ENCODE data around the gene RBM26. TPM values are rescaled to one million over a fixed set of nuclear protein-coding genes. Genes with fewer than 3 reads are reported as not detected.
A peak's percentile ranks its signal among the peaks of the same experiment; 100 is the strongest.

Gene RBM26
- total RNA-seq, 2 experiments from 2014 or later: 65.2 to 66.0 TPM

- no peaks in the 10 kb centered on the region for H3K27me3 Mint-ChIP-seq
- peaks cover 2% of the 10 kb centered on the region for H3K36me3 Mint-ChIP-seq
- H3K9me3 Mint-ChIP-seq (ENCODE audit: low read depth): no peaks in the 10 kb centered on the region
- no peak for DNase-seq
- no peak for ATAC-seq
- CTCF ChIA-PET: no interaction called here
- H3K27ac Mint-ChIP-seq: no peak overlapping the region
- H3K4me1 Mint-ChIP-seq: no peaks in the 10 kb centered on the region
- H3K4me3 Mint-ChIP-seq: no peak overlapping the region
Measured at GRCh38 chr13:79439275-79439674, 33.2 kb upstream of the RBM26 start.

- ATAC-seq (no peak), DNase-seq (no peak)
- CTCF ChIA-PET: no interaction called here
- H3K9me3 Mint-ChIP-seq (ENCODE audit: low read depth): peaks cover 2% of the 10 kb centered on the region
- peaks cover 9% of the 10 kb centered on the region for H3K36me3 Mint-ChIP-seq
- no peak overlapping the region for H3K27ac Mint-ChIP-seq
- H3K4me1 Mint-ChIP-seq: no peaks in the 10 kb centered on the region
- no peaks in the 10 kb centered on the region for H3K27me3 Mint-ChIP-seq
- no peak overlapping the region for H3K4me3 Mint-ChIP-seq
Measured at GRCh38 chr13:79435561-79435990, 29.5 kb upstream of the RBM26 start.

GRCh38 chr13:79434556-79434955 is 28.5 kb upstream of the RBM26 start:
- H3K4me3 Mint-ChIP-seq: no peak overlapping the region
- no peaks in the 10 kb centered on the region for H3K27me3 Mint-ChIP-seq
- H3K9me3 Mint-ChIP-seq (ENCODE audit: low read depth): peaks cover 2% of the 10 kb centered on the region
- H3K27ac Mint-ChIP-seq: no peak overlapping the region
- CTCF ChIA-PET: interaction anchor here (1.0 to 3.7 kb wide), 2 partner anchors 11 to 19 kb away, joined by 3 to 17 read pairs; no protein-coding TSS in a partner anchor
- ATAC-seq (no peak), DNase-seq (no peak)
- H3K4me1 Mint-ChIP-seq: no peaks in the 10 kb centered on the region
- H3K36me3 Mint-ChIP-seq: peaks cover 13% of the 10 kb centered on the region

GRCh38 chr13:79432992-79433391 is 26.9 kb upstream of the RBM26 start:
- Mint-ChIP-seq H3K4me3 (no peak overlapping the region), H3K4me1 (peaks cover 2% of the 10 kb centered on the region), H3K27me3 (no peaks in the 10 kb centered on the region), H3K27ac (no peak overlapping the region), H3K9me3 (ENCODE audit: low read depth) (peaks cover 2% of the 10 kb centered on the region), H3K36me3 (peaks cover 14% of the 10 kb centered on the region)
- ATAC-seq: no peak
- DNase-seq: no peak
- CTCF ChIA-PET: interaction anchor here (1.2 to 3.7 kb wide), 3 partner anchors 9 to 107 kb away, joined by 3 to 17 read pairs (median 5); no protein-coding TSS in a partner anchor

GRCh38 chr13:79432086-79432485 is 26.0 kb upstream of the RBM26 start:
- H3K9me3 Mint-ChIP-seq (ENCODE audit: low read depth): peaks cover 2% of the 10 kb centered on the region
- DNase-seq (no peak), ATAC-seq (no peak)
- CTCF ChIA-PET: interaction anchor here (1.2 to 3.7 kb wide), 2 partner anchors 8 to 10 kb away, joined by 3 to 17 read pairs; no protein-coding TSS in a partner anchor
- peaks cover 4% of the 10 kb centered on the region for H3K4me1 Mint-ChIP-seq
- no peak overlapping the region for H3K4me3 Mint-ChIP-seq
- no peak overlapping the region for H3K27ac Mint-ChIP-seq
- peaks cover 14% of the 10 kb centered on the region for H3K36me3 Mint-ChIP-seq
- no peaks in the 10 kb centered on the region for H3K27me3 Mint-ChIP-seq

GRCh38 chr13:79429309-79429708 is 23.3 kb upstream of the RBM26 start:
- Mint-ChIP-seq H3K27ac (no peak overlapping the region), H3K4me1 (peaks cover 11% of the 10 kb centered on the region), H3K27me3 (no peaks in the 10 kb centered on the region), H3K4me3 (no peak overlapping the region), H3K36me3 (peaks cover 15% of the 10 kb centered on the region), H3K9me3 (ENCODE audit: low read depth) (peaks cover 2% of the 10 kb centered on the region)
- no peak for DNase-seq
- CTCF ChIA-PET: interaction anchor here (1.1 kb wide), 1 partner anchor 112 kb away, joined by 3 read pairs; no protein-coding TSS in a partner anchor
- ATAC-seq: no peak

- Mint-ChIP-seq H3K27me3 (no peaks in the 10 kb centered on the region), H3K4me1 (peaks cover 11% of the 10 kb centered on the region), H3K4me3 (no peak overlapping the region), H3K36me3 (peaks cover 15% of the 10 kb centered on the region), H3K9me3 (ENCODE audit: low read depth) (no peaks in the 10 kb centered on the region), H3K27ac (no peak overlapping the region)
- ATAC-seq: no peak
- CTCF ChIA-PET: interaction anchor here (0.6 to 6.3 kb wide), 3 partner anchors 11 to 111 kb away, joined by 3 to 129 read pairs (median 3); partner anchors contain the start of gene NDFIP2
- no peak for DNase-seq
Measured at GRCh38 chr13:79427883-79428282, 21.8 kb upstream of the RBM26 start.

GRCh38 chr13:79427265-79427664 is 21.2 kb upstream of the RBM26 start:
- H3K27ac Mint-ChIP-seq: no peak overlapping the region
- no peak for ATAC-seq
- peaks cover 11% of the 10 kb centered on the region for H3K4me1 Mint-ChIP-seq

GRCh38 chr13:79423801-79424642 is 18.0 kb upstream of the RBM26 start:
- Mint-ChIP-seq H3K9me3 (ENCODE audit: low read depth) (no peaks in the 10 kb centered on the region), H3K4me3 (no peak overlapping the region), H3K27me3 (no peaks in the 10 kb centered on the region), H3K4me1 (peaks cover 11% of the 10 kb centered on the region), H3K36me3 (peaks cover 4% of the 10 kb centered on the region), H3K27ac (no peak overlapping the region)
- CTCF ChIA-PET: interaction anchor here (0.7 to 6.3 kb wide), 38 partner anchors 9 to 131 kb away, joined by 3 to 129 read pairs (median 6); partner anchors contain the start of genes NDFIP2 and RBM26
- DNase-seq: no peak
- peak; percentile 66 for ATAC-seq

More at GRCh38 chr13:79427265-79427664, 21.2 kb upstream of the RBM26 start:
- peaks cover 13% of the 10 kb centered on the region for H3K36me3 Mint-ChIP-seq
- H3K27me3 Mint-ChIP-seq: no peaks in the 10 kb centered on the region
- no peak overlapping the region for H3K4me3 Mint-ChIP-seq
- DNase-seq: no peak
- CTCF ChIA-PET: interaction anchor here (0.6 to 6.3 kb wide), 3 partner anchors 54 to 112 kb away, joined by 3 to 129 read pairs (median 4); partner anchors contain the start of gene NDFIP2
- no peaks in the 10 kb centered on the region for H3K9me3 Mint-ChIP-seq (ENCODE audit: low read depth)

- no peak overlapping the region for H3K4me3 Mint-ChIP-seq
- peaks cover 11% of the 10 kb centered on the region for H3K4me1 Mint-ChIP-seq
- no peak for ATAC-seq
- H3K36me3 Mint-ChIP-seq: peaks cover 3% of the 10 kb centered on the region
- no peaks in the 10 kb centered on the region for H3K9me3 Mint-ChIP-seq (ENCODE audit: low read depth)
- CTCF ChIA-PET: interaction anchor here (1.0 to 6.3 kb wide), 26 partner anchors 9 to 127 kb away, joined by 3 to 129 read pairs (median 9); partner anchors contain the start of genes NDFIP2 and RBM26
- no peaks in the 10 kb centered on the region for H3K27me3 Mint-ChIP-seq
- no peak overlapping the region for H3K27ac Mint-ChIP-seq
- DNase-seq: no peak
Measured at GRCh38 chr13:79423340-79423739, 17.3 kb upstream of the RBM26 start.

GRCh38 chr13:79419365-79419764 is 13.3 kb upstream of the RBM26 start:
- Mint-ChIP-seq H3K4me3 (no peak overlapping the region), H3K27ac (no peak overlapping the region), H3K36me3 (peaks cover 2% of the 10 kb centered on the region)

GRCh38 chr13:79417741-79418140 is 11.7 kb upstream of the RBM26 start:
- CTCF ChIA-PET: interaction anchor here (2.1 kb wide), 1 partner anchor 123 kb away, joined by 6 read pairs; no protein-coding TSS in a partner anchor
- H3K36me3 Mint-ChIP-seq: peaks cover 3% of the 10 kb centered on the region
- H3K4me3 Mint-ChIP-seq: no peak overlapping the region
- DNase-seq: no peak
- H3K27ac Mint-ChIP-seq: no peak overlapping the region
- no peak for ATAC-seq
- H3K9me3 Mint-ChIP-seq (ENCODE audit: low read depth): no peaks in the 10 kb centered on the region
- H3K27me3 Mint-ChIP-seq: no peaks in the 10 kb centered on the region
- H3K4me1 Mint-ChIP-seq: peaks cover 9% of the 10 kb centered on the region

More at GRCh38 chr13:79419365-79419764, 13.3 kb upstream of the RBM26 start:
- CTCF ChIA-PET: interaction anchor here (1.3 to 2.6 kb wide), 2 partner anchors 122 to 124 kb away, joined by 4 to 12 read pairs; no protein-coding TSS in a partner anchor
- Mint-ChIP-seq H3K9me3 (ENCODE audit: low read depth) (no peaks in the 10 kb centered on the region), H3K27me3 (no peaks in the 10 kb centered on the region), H3K4me1 (peaks cover 9% of the 10 kb centered on the region)
- ATAC-seq: no peak
- DNase-seq: no peak

GRCh38 chr13:79413521-79413920 is 7.5 kb upstream of the RBM26 start:
- no peak for ATAC-seq
- Mint-ChIP-seq H3K4me3 (no peak overlapping the region), H3K27ac (no peak overlapping the region), H3K4me1 (peaks cover 14% of the 10 kb centered on the region), H3K36me3 (peaks cover 6% of the 10 kb centered on the region), H3K9me3 (ENCODE audit: low read depth) (no peaks in the 10 kb centered on the region), H3K27me3 (no peaks in the 10 kb centered on the region)
- no peak for DNase-seq
- CTCF ChIA-PET: interaction anchor here (0.7 to 3.5 kb wide), 4 partner anchors 11 to 128 kb away, joined by 3 to 15 read pairs (median 4); no protein-coding TSS in a partner anchor
